ENCODE data around the gene FLYWCH1.
A peak's percentile ranks its signal among the peaks of the same experiment; 100 is the strongest.
"Not testable (repeated sequence)": the region's sequence is repeated elsewhere in the genome, so short reads cannot be mapped to it uniquely, and the experiment has no call there.

The FLYWCH1 gene

DNA sequence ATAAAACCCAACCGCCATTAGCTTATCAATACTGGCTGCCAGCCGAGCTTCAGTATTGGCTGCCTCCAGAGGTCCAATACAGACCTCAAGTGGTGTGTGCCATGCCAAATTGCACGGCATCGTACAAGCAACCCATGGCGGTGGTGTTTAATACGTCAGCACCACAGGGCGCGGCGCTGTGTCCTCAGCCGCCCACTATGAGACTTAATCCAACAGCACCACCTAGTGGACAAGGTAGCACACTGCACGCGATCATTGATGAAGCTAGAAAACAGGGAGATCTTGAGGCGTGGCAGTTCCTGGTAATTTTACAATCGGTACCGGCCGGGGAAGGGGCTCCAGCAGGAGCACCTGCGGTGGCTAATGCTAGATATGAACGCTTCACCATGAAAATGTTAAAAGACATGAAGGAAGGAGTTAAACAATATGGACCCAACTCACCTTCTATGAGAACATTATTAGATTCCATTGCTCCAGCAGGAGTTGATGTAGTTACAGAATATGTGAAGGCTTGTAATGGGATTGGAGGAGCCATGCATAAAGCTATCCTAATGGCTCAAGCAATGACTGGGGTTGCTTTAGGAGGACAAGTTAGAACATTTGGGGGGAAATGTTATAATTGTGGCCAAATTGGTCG lies 15.4 kb downstream of the FLYWCH1 start:
- DNase-seq (ENCODE audit: low spot score) = peak; percentile 84

DNA sequence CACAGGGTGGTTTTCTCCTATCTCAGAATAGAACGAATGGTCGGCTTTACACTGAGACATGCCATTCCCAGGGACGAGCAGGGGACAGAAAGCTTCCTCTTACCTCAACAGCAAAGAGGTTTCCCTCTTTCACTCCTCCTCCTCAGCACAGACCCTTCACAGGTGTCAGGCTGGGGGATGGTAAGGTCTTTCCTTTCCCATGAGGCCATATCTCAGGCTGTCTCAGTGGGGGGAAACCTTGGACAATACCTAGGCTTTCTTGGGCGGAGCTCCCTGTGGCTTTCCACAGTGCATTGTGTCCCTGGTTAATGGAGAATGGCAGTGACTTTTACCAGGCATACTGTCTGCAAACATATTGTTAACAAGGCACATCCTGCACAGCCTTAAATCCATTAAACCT lies 16.4 kb downstream of the FLYWCH1 start:
- not testable (repeated sequence) for DNase-seq (ENCODE audit: low spot score)

DNA sequence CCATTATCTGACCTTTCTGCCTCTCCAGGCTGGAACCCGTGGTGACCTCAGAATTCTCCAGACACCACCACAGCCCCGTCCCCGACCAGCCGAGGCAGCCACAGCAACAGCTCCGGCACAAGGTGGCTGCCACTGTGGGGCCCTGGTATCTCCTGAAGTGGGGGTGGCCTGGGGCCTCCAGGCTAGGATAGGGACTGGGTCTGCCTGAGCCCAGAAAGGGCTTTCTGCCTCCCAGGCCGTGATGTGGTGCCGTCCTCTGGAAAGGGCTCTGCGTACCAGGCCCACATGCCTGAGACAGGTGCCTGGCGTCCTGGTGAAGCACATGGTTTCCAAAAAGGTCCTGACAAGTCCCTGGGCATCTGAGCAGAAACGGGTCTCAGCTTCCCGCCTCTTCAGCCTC lies 17.1 kb downstream of the FLYWCH1 start:
- no peak for DNase-seq (ENCODE audit: low spot score)

DNA sequence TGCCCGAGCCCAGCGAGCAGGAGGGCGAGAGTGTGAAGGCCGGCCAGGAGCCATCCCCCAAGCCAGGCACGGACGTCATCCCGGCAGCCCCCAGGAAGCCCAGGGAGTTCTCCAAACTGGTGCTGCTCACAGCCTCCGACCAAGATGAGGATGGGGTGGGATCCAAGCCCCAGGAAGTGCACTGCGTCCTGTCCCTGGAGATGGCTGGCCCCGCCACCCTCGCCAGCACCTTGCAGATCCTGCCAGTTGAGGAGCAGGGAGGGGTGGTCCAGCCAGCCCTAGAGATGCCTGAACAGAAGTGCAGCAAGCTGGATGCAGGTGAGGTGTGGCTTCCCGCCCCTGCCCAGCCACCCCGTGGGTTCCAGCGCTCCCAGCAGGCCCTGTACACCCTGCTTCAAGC lies 18.0 kb downstream of the FLYWCH1 start:
- DNase-seq (ENCODE audit: low spot score) = no peak

DNA sequence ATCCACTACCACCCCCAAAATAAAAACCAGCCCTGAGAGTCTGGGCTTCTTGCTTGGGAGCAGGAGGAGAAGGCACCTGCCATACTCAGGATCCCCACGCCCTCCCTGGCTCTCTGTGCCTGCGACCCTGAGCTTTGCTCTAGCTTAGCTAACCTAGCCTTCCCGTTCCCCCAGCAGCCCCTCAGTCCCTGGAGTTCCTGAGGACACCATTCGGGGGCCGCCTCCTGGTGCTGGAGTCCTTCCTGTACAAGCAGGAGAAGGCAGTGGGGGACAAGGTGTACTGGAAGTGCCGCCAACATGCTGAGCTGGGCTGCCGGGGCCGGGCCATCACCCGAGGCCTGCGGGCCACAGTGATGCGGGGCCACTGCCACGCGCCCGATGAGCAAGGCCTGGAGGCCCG lies 18.5 kb downstream of the FLYWCH1 start:
- DNase-seq (ENCODE audit: low spot score) = no peak

DNA sequence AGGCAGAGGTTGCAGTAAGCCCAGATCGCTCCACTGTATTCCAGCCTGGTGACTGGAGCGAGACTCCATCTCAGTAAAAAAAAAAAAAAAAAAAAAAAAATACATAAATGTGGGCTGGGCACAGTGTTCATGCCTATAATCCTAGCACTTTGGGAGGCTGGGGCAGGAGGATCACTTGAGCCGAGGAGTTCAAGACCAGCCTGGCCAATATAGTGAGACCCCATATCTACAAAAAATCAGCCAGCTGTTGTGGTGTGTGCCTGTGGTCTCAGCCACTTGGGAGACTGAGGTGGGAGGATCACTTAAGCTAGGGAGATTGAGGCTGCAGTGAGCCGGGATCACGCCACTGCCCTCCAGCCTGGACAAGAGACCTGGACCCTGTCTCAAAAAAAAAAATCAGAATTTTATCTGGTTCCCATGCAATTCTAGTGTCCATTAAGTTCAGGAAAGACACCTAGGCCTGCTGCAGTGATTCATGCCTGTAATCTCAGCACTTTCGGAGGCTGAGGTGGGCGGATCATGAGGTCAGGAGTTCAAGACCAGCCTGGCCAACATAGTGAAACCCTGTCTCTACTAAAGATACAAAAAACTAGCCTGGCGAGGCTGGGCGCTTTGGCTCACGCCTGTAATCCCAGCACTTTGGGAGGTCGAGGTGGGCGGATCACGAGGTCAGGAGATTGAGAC lies 19.6 kb downstream of the FLYWCH1 start:
- not testable (repeated sequence) for DNase-seq (ENCODE audit: low spot score)

DNA sequence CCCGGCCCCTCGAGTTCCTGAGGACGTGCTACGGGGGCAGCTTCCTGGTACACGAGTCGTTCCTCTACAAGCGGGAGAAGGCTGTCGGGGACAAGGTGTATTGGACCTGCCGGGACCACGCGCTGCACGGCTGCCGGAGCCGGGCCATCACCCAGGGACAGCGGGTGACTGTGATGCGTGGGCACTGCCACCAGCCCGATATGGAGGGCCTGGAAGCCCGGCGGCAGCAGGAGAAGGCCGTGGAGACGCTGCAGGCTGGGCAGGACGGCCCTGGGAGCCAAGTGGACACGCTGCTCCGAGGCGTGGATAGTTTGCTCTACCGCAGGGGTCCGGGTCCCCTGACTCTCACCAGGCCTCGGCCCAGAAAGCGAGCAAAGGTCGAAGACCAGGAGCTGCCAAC lies 21.4 kb downstream of the FLYWCH1 start:
- DNase-seq (ENCODE audit: low spot score) = no peak

DNA sequence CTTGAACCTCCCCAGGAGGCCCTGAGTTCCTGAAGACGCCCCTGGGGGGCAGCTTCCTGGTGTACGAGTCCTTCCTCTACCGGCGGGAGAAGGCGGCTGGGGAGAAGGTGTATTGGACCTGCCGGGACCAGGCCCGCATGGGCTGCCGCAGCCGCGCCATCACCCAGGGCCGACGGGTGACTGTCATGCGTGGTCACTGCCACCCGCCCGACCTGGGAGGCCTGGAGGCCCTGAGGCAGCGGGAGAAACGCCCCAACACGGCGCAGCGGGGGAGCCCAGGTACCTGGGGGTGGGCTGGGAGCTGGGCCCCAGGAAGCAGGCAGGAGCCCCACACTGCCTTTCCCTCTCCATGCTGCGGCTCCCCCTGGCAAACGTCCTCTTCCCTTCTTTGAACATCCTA lies 22.0 kb downstream of the FLYWCH1 start:
- DNase-seq (ENCODE audit: low spot score) = no peak

DNA sequence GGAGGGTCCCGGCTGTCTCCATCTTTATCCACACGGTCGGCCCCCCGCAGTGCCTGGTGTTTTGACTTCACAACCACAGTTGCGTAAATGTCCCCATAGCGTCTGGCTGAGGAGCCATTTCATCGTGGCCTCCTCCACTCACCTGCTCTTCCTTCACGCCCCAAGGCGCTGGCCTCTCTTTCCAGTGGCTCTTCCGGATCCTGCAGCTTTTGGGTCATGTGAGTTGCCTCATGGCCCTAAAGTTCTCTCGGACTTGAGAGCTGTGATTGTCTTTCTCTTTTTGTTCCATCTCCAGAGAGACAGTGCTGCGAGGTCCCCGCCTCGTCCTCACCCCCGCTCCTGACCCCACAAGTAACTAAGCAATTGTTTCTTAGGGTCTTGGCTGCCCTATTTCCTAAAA lies 22.7 kb downstream of the FLYWCH1 start:
- DNase-seq (ENCODE audit: low spot score) = no peak

DNA sequence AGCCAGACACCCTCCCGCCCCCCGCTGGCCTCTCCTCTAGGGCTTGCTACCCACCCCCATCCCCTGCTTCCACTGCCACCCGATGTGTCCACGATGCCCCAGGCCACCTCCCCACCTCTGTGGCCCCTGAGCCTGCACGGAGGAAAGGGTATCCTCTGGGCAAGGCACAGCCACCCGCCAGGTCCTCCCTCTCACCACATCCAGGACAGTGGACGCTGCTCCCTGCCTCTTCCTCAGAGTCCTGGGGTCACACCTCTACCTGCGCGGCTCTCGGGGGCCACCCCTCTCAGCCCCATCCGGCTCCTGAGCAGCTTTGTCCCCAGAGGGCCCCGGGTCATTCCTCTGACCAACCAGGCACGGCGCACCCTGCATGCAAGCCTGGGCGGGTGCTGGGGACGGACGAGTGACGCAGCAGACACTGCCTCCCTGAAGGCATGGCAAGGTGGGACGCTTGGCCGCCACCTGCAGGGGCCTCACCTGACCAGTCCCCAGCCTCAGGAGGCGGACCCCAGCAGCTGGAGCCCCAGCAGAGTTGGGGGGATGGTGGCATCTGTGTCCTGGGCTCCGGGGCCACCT lies 24.8 kb downstream of the FLYWCH1 start:
- DNase-seq (ENCODE audit: low spot score) = no peak

DNA sequence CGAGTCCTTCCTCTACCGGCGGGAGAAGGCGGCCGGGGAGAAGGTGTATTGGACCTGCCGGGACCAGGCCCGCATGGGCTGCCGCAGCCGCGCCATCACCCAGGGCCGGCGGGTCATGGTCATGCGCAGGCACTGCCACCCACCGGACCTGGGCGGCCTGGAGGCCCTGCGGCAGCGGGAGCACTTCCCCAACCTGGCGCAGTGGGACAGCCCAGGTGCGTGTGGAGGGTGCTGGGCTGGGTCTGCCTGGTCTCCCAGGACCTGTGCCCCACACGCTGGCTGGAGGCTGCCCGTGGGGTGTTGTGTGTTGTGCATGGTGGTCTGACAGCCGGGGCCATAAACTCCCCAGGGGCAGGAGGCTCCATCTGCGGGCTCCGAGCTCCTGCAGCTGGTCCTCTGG lies 25.4 kb downstream of the FLYWCH1 start:
- DNase-seq (ENCODE audit: low spot score) = no peak

DNA sequence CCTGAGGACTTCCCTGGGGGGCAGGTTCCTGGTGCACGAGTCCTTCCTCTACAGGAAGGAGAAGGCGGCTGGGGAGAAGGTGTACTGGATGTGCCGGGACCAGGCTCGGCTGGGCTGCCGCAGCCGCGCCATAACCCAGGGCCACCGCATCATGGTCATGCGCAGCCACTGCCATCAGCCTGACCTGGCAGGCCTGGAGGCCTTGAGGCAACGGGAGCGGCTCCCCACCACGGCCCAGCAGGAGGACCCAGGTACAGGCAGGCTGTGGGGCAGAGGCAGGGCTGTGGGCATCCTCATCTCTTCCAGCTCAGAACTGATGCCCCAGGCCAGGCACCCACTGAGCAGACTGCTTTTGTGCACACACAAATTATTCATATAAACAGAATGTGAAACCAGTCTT lies 26.5 kb downstream of the FLYWCH1 start:
- DNase-seq (ENCODE audit: low spot score) = no peak

DNA sequence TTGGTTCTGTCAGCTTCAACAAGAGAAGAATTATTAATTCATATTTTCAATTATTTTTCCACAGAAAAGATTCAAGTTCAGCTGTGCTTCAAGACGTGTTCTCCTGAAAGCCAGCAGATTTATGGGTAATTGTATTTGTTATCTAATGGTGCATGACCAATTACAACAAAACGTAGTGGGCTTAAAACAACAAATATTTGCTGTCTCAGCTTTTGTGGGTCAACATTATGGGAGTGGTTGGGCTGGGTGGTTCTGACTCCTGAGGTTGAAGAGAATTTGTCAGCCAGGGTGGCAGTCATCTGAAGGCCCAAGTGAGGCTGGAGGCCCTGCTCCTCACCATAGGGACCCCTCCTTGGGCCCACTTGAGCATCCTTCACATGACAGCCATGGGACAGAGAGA lies 28.2 kb downstream of the FLYWCH1 start:
- no peak for DNase-seq (ENCODE audit: low spot score)

DNA sequence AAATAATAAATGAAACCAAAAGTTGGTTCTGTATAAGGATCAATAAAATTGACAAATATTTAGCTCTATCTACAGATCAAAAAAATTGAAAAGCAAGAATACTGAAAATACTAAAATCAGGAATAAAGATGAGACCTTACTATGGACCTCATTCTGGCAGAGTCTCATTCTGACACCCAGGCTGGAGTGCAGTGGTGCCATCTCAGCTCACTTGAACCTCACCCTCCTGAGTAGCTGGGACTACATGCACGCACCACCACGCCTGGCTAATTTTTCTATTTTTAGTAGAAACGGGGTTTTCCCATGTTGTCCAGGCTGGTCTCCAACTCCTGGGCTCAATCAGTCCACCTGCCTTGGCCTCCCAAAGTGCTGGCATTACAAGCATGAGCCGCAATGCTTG lies 30.3 kb downstream of the FLYWCH1 start:
- peak; percentile 25 for DNase-seq (ENCODE audit: low spot score)

DNA sequence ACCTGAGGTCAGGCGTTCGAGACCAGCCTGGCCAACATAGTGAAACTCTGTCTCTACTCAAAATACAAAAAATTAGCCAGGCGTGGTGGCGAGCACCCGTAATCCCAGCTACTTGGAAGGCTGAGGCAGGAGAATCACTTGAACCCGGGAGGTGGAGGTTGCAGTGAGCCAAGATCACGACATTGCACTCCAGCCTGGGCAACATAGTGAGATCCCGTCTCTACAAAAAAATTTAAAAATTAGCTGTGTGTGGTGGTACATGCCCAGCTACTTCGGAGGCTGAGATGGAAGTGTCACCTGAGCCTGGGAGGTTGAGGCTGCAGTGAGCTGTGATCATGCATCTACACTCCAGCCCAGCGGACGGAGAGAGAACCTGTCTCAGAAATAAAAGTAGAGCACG lies 32.0 kb downstream of the FLYWCH1 start:
- DNase-seq (ENCODE audit: low spot score) = not testable (repeated sequence)

DNA sequence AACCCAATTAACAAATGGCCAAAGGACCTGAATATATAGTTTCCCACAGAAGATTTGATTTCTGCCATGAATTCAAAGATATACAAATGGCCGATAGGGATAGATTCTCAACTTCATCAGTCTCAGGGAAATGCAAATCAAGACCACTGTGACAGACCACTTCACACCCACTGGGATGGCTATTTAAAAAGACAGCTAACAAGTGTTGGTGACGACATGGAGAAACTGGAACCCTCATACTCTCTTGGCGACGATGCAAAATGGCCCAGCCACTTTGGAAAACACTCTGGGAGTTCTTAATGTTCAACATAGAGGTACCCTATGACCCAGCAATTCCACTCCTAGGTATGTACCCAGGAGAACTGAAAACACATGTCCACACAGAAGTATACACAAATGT lies 34.9 kb downstream of the FLYWCH1 start:
- DNase-seq (ENCODE audit: low spot score) = no peak

DNA sequence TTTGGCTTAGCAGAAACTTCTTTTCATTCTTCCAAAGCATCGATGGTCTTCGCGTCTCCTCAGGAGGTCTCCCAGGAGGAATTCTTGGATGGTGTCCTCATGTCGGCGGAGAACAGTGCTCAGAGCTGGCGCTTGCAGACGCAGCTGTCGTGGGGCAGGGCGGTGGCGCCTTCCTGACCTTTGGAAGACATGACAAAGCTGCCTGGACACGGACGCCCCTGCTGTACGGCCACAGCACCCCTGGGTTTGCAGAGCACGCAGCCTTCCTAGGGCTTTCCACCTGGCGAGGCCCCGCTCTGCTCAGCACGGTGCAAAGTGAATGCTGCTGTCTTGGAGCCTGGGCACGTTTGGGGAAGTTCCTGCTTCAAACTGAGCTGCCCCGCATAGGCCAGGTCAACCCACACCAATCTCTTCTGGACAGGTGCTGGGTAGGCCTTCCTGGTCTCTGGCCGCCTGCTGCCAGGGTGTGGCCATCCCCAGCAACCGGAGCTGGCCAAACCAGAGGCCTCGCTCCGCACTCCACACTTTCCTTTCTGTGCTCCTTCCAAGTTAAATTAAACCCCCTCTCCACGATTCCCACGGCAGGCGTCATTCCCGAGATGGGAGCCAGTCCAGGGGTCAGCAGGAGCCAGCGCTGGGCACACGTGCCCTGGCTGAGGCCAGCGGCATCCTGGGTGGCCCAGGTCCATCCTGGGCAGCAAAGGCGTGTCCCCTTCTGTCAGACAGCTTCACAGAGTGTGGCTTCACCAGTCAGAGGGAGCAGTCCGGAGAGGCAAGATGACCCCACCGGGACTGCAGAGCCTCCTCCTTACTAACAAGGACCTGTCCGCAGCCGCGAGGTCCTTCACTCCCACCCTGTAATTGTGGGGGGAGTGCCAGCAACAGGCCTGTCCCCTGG lies 37.3 kb downstream of the FLYWCH1 start:
- no peak for DNase-seq (ENCODE audit: low spot score)

DNA sequence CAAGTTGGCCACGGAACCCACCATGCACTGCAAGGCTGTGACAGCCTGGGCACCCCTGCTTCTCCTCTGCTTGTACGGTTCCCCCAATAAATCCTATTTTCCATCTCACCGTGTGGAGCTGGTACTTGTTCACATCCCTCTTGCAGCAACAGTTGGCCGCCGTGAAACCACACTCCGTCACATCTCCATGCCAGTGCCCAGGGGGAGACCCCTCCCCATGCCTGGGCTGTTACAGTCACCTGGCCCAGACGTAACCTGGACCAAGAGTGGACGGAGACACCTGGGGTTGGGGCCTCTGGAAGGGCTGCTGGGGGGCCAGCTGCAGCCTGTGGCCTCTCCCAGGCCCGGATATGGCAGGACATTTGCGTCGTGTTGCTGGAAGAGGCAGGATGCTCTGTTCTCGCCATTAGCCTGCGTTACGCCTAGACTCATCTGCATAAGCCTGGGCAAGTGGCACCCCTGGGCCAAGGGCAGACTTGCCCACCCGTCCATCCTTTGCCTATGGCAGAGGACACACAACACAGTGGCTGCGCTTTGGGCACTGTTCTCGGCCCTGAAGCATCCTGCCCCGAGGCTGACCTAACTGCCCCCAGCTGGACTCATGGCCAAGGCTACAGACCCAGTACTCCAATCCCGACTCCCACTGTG lies 38.1 kb downstream of the FLYWCH1 start:
- DNase-seq (ENCODE audit: low spot score) = no peak

DNA sequence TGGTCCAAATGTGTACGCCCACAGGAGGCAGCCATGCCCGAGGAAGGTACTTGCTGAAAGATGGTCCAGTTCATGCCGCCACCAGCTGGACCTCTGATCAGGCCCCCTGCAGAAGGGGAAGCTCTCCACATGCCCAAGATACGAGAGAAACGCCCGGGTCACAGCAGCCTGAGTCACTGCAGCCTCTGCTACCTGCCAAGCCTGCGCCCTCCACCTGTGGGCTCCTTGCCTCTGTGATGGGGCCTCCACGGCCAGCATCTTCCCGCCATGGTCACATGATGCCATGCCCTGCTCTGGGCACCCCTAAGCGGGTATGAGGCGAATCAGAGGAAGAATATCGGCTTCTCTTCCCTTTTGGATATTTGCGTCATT lies 38.6 kb downstream of the FLYWCH1 start:
- DNase-seq (ENCODE audit: low spot score) = no peak

DNA sequence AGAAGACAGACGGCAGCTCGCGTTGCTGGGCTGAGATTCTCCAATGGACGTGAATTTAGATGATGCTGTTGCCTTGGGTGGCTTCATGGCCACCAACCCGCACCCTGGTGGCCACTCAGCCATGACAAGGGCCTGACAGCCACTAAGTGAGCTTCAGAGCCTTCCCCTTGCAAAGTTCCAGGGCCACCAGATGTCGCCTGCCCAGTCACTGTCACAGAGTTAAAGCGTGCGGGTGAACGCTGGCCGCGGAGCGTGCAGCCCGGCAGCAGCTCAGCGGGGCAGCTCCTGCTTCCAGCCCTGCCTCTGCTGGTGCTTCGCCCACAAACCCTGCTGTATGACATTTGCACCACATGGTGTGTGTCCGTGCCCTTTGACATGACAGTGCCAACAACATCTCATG lies 39.0 kb downstream of the FLYWCH1 start:
- DNase-seq (ENCODE audit: low spot score) = no peak

DNA sequence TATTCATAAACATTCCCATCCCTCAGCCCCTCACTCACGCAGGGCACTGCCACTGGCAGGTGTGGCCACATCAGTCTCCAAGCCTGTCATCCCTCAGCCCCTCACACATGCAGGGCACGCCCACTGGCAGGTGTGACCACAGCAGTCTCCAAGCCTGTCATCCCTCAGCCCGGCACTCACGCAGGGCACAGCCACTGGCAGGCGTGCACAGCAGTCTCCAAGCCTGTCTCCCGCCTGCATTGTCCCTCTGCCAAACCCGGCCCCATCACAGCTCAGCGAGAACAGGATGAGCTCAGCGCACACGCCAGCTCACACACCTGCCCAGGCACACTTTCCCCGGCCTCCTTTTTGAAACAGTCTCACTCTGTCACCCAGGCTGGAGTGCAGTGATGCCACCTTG lies 40.9 kb downstream of the FLYWCH1 start:
- DNase-seq (ENCODE audit: low spot score) = no peak

Data from kidney tubule cell (primary cell).